Stimulated activated CD4-positive, alpha-beta T cell treated with anti-CD3 and anti-CD28 coated beads, Interleukin-1b, Interleukin-23, amount 100 ng/mL, for 1 hour (primary cell): ENCODE results near the gene RELL2.

ENCODE experiments used
- DNase-seq, 2 donors: peaks; one replicate each; pipeline ENCODE4 v3.0.0-alpha.2; 2020; ENCODE audit warnings: low read depth in 2 of 2

The RELL2 gene

DNA sequence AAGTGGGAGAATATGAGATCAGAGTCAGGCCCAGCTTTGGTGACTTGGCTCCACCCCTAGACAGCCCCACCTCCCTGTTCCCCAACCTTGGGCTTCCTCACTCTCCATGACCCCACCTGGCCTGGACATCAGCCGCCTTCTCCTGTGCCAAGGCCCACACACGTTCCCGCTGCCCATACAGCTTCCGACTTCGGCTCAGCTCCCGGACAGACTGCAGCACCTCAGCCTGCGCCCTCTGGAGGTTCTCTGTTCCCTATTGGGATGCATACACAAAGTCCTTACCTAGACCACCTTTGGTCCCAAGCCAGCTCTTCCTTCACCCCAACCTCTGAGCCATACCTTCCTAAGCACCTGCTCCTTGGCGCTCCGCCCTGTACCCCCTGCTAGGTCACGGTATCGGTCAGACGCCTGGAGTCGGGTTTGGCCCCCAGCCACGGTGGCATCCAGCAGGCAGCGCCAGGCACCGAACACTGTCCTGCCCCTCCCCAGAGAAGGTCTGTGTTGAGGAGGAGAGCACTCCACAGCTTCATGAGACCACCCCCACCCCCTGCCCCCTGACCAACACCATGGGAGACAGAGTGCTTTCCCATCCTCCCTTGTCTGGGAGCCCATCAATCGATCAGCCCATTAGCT is 12.4 kb downstream of the RELL2 start:
- no peak for DNase-seq

GRCh38 chr5:141649972-141650371 is 13.2 kb downstream of the RELL2 start:
- no peak for DNase-seq

GRCh38 chr5:141650851-141651727 is 14.3 kb downstream of the RELL2 start, which contains the start of gene FCHSD1:
TSS of gene FCHSD1 (minus strand) at chr5:141651418. CDS start at chr5:141651368, 50 bp downstream.
- DNase-seq: peak; percentile 62

DNA sequence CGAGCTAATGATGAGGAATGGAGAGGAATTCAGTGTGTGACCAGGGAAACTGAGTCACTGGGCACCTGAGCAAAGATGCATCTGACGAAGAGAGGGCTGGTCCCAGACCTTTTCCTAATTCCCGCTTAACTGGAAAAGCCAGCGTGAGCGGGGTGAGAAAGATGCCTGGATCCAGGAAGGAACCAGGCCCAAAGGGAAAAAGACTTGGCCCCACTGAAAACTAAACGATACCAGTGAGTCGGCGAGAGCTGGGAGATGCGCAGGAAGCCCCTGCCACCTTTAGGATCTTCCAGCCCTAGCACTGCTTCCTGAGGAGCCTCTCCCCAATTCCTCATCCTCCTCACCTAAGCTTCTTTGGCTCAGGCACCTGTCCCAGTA is 14.9 kb downstream of the RELL2 start:
- DNase-seq: no peak

GRCh38 chr5:141654298-141654697 is 17.5 kb downstream of the RELL2 start:
- DNase-seq: no peak

GRCh38 chr5:141655020-141655419 is 18.2 kb downstream of the RELL2 start:
- DNase-seq: no peak

- no peak for DNase-seq
Observed at GRCh38 chr5:141656396-141656795, 19.6 kb downstream of the RELL2 start.

- DNase-seq: no peak
Observed at GRCh38 chr5:141657404-141657803, 20.6 kb downstream of the RELL2 start.

DNA sequence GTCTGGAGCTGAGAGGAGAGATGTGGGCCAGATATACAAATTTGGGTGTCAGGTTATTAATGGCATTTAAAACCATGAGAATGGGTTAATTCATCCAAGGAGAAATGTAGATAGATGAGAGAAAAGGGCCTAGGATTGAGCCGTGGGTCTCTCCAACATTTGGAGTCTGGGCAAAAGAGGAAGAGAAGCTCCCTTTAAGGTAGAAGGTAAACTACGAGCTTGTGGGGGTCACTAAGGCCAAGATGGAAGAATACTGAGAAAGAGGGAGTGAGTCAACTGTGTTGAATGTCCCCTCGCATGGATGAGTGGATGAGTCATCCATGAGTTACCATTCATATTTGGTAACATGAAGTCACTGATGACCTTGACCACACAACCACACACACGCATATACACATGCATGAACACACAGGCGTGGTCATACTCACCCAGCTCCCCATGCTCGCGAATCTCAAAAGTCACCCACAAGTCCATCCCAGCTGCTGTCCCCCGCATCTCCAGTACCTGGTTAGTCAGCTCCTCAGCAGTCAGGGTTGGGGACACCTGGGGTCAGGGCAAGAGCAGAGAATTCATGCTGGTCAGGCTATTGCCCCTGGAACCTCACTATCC is 21.2 kb downstream of the RELL2 start:
- no peak for DNase-seq

- DNase-seq: no peak
Observed at GRCh38 chr5:141662028-141662427, 25.2 kb downstream of the RELL2 start.

- no peak for DNase-seq
Observed at GRCh38 chr5:141663506-141663905, 26.7 kb downstream of the RELL2 start.

DNA sequence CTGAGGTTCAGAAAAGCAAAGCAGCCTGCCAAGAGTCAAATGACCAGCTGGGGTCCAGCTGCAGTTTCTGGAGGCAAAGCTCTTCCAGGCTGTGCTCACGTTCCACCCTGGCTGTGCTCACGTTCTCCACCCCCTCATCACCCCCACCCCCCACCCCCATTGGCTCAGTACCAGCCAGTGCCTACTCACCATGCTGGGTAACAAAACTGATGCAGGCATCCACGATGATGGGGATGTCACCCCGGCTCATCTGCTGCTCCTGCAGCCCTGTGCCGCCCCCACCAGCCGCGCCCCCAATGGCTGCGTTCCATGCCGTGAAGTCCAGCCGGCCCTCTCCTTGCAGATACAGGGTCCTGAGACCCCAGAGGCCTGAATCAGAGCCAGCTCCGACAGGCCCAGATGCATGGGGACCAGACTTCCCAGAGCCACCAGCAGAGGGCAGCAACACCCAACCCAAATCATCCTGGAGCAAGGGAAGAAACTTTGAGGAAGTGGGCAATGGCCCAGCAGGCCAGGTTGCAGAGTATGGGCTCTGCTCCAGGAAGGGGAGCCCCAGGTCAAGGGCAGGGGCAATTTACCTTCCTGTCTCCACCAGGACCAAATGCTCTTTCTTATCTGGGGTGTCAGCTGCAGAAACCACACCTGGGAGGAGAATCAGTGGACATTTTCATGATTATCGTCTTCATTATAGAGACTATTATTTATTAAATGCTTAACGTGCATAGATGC is 28.1 kb downstream of the RELL2 start:
- DNase-seq: peak; percentile 37 to 64

DNA sequence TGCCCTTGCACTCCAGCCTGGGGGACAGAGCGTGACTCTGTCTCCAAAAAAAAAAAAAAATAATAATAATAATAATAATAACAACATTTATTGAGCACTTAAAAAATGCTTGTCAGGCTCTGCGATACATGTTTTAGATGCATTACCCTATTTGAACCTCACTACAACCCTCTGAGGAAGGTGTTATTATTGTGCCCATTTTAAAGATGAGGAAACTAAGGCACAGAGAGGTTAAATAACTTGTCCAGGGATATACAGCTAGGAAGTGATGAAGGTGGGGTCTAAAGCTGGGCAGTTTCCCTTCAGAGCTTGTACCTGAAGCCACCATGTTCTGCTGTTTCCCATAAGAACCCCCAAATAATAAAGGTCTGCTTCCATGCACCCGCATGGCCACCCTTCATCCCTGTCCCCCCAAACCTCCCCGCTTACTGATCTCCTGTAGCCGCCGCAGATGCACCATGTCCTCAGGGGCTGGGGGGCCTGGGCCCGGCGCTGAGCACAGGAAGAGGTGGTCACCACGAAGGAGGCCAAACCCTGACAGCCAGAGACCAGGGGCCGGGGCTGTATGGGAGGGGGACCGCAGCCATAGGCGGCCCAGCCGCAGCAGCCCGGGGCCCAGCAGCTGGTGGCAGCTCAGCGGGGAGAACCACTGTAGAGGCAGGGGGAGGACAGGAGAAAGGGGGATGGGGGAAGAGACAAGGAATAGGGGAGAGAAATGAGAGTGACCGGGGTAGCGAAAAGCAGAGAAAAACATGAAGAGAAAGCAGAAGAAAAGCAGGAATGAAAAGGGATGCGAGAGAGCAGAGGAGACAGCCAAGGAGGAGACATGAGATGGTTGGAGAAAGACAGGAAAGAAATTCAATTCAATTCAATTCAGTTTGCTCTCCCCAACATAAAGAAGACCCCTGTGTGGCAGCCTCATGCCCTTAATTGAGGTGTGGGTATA is 29.5 kb downstream of the RELL2 start:
- DNase-seq: no peak

DNA sequence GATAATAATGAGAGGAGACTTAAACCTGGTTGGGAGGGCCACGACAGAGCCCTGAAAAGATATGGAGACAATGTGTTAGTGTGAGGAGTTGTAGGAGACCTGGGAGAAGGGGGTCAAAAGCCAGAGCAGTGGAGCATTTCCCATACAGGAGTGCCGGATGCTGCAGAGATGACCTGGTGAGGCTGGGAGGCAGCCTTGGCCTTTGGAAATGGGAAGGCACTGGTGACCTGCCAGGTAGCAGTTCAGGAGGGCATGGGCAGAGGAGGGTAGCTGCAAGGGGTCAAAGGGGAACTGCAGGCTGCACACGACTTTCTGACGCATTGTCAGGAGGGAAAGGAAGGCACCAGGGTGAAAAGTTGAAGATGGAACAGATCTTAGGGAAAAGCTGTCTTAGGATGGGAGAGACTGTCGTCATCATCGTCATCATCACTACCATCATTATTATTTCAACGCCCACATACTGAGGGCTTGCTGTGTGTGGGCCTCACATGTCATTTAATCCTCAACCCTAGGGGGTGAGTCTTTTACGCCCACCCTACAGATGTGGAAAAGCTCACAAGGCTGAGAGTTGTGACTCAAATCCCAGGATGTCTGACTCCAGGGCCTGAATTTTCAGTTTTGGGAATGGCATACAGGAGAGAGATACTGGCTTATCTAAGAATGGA is 31.9 kb downstream of the RELL2 start:
- DNase-seq: no peak

- no peak for DNase-seq
Observed at GRCh38 chr5:141669520-141669919, 32.7 kb downstream of the RELL2 start.

DNA sequence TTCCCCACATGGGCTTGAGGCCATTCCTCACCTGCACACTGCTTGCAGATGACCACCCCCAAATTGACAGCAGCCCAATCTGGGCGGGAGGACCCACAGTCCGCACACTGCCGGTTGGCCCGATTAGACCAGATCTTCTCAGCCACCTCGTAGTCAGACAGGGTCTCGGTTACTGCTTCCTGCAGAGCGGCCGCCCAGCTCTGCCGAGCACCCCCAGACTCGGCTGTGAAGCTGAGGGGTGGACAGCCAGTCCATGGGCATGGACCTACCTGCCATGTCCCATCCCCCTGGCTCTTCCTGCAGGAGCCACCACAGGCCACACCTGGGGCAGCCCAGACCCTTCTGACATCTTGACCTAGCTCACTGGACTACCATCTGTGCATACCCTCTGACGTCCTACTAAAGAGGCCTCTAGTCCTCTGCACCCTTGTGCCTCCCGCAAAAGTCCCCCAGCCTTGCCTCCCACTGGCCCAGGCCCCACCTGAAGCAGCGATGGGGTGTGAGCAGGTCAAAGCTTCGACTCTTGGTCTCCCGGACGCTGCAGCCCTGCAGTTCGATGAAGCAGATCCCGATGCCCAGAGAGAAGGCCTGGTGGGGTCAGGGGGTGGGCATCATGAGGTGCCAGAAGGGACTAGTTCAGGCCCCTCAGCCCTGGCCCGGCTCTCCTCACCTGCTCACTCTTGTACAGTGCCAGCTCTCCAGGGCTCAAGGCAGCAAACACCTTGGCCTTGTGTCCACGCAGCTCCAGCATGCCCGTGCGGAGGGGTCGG is 35.5 kb downstream of the RELL2 start:
- no peak for DNase-seq

- DNase-seq: no peak
Observed at GRCh38 chr5:141672841-141673813, 36.3 kb downstream of the RELL2 start.

DNA sequence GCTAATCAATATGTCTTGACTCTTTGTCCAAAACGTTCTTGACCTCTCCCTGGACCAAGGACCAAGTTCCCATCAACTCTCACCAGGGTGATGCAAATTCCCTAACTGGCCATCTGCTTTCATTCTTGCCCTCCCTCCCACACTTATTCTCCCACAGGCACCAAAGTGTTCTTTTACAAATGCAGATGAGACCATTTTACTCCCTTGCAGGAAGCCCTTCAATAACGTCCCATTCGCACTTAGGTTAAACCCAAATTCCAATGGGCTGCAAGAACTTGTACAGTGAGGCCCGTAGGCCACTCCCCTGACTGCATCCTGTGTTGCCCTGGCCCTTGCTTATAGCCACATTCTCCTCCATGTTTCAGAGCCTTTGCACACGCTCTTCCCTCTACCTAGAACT is 38.0 kb downstream of the RELL2 start:
- no peak for DNase-seq
